Caco-2 (cell line): ENCODE results near the gene NR4A3. TPM values are rescaled to one million over a fixed set of nuclear protein-coding genes. Genes with fewer than 3 reads are reported as not detected.

Experiments
- BruUV-seq: library from RNA; stranded (reverse); fragments of 400-500 nt; replicated peaks from 2 replicates; lab custom pipeline; 2021; lab: Mats Ljungman, UMichigan
- CTCF ChIA-PET: fragments of 300-600 bp; sonication (Branson Sonifier 250); formaldehyde crosslinking; loops from one replicate; lab custom pipeline; 2022; ENCODE audit warnings: antibody characterized with exemption; lab: Charles Lee
- POLR2A ChIA-PET: fragments of 300-600 bp; sonication (Branson Sonifier 250); formaldehyde crosslinking; loops from one replicate; lab custom pipeline; 2022; ENCODE audit warnings: antibody characterized with exemption; lab: Charles Lee
- DNase-seq, 2 experiments: peaks; one replicate each; pipeline versions ENCODE4 v3.0.0 to v3.0.0-alpha.2; 2020 to 2022
- H3K27me3 ChIP-seq: replicated peaks from 2 replicates; pipeline ENCODE4 v1.6.0; 2011; ENCODE audit warnings: low read length; ENCODE audit not compliant: control insufficient read depth, insufficient read depth
- H3K36me3 ChIP-seq: 2 replicates; pipeline ENCODE4 v1.5.1; 2011; ENCODE audit warnings: low read length; ENCODE audit not compliant: control insufficient read depth, insufficient read depth
- H3K4me1 ChIP-seq: fragments of 250-450 bp; sonication (Bioruptor Pico); 2 replicates; pipeline ENCODE4 v1.5.1; 2020; ENCODE audit warnings: mild to moderate bottlenecking
- H3K4me3 ChIP-seq: 2 replicates; pipeline ENCODE4 v1.5.1; 2011; ENCODE audit warnings: low read depth, mild to moderate bottlenecking, control low read depth, low read length
- H3K9me3 ChIP-seq: fragments of 250-450 bp; sonication (Bioruptor Pico); 2 replicates; pipeline ENCODE4 v1.5.1; 2020; ENCODE audit warnings: mild to moderate bottlenecking, moderate library complexity
- H3K27ac Mint-ChIP-seq: one replicate; pipeline ENCODE4 v1.8.0; 2022; ENCODE audit warnings: mixed read lengths; ENCODE audit not compliant: unreplicated experiment
- H3K27me3 Mint-ChIP-seq: one replicate; pipeline ENCODE4 v1.8.0; 2022; ENCODE audit warnings: mixed read lengths; ENCODE audit not compliant: insufficient read depth, unreplicated experiment
- H3K36me3 Mint-ChIP-seq: one replicate; pipeline ENCODE4 v1.8.0; 2022; ENCODE audit warnings: mild to moderate bottlenecking, mixed read lengths; ENCODE audit not compliant: insufficient read depth, unreplicated experiment
- H3K4me1 Mint-ChIP-seq: one replicate; pipeline ENCODE4 v1.8.0; 2022; ENCODE audit warnings: low read depth, mixed read lengths; ENCODE audit not compliant: unreplicated experiment
- H3K4me3 Mint-ChIP-seq: one replicate; pipeline ENCODE4 v1.8.0; 2022; ENCODE audit warnings: mild to moderate bottlenecking, moderate library complexity, mixed read lengths; ENCODE audit not compliant: unreplicated experiment
- H3K9me3 Mint-ChIP-seq: one replicate; pipeline ENCODE4 v1.8.0; 2022; ENCODE audit warnings: mixed read lengths; ENCODE audit not compliant: unreplicated experiment
- intact Hi-C: fragments of 100-400 bp; cut with micrococcal nuclease; formaldehyde crosslinking; loops from one replicate; pipeline ENCODE4 v1.10.0; 2022; ENCODE audit not compliant: unreplicated experiment
- total RNA-seq: library from RNA; stranded (reverse); gene quantifications from 2 replicates; pipeline ENCODE4 v1.2.3, GENCODE V29; 2022
- TF ChIP-seq, protein P1 (sequence below), 2 experiments: fragments of 200-600 bp in 1 of 2; IDR thresholded peaks; 1 replicate in 1 of 2; 2 replicates in 1 of 2; pipeline versions ENCODE4 v1.5.1 to v1.8.0; 2011 to 2022; ENCODE audit warnings: antibody characterized with exemption in 1 of 2, control low read depth in 1 of 2, inconsistent platforms in 1 of 2, low read depth in 1 of 2, low read length in 1 of 2, mild to moderate bottlenecking in 1 of 2, moderate library complexity in 1 of 2; ENCODE audit not compliant: insufficient read depth in 1 of 2, severe bottlenecking in 1 of 2, unreplicated experiment in 1 of 2

The NR4A3 gene
- total RNA-seq, 1 experiment from 2014 or later: 0.39 TPM

DNA sequence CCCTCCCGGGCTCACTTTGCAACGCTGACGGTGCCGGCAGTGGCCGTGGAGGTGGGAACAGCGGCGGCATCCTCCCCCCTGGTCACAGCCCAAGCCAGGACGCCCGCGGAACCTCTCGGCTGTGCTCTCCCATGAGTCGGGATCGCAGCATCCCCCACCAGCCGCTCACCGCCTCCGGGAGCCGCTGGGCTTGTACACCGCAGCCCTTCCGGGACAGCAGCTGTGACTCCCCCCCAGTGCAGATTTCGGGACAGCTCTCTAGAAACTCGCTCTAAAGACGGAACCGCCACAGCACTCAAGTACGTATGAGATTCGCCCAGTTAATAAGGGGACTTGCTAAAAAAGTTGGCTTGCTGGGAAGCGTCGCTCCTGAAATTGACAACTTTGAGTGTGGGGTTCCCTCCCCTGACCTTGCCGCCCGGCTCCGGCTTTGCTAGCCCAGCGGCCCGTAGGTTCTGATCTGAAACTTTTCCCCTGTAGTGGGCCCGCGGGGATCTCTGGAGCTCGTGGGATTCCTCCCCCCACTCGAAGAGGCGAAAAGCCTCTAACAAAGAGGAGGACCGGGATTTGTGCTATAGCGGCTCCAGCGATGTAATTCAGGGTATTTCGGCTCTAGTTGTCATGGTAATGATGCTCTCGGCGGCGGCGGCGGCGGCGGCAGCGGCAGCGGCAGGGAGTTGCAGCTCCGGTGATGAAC lies 572 bp downstream of the NR4A3 start:
- CTCF ChIA-PET: no interaction called here
- BruUV-seq: TSS peak; percentile 59
- H3K9me3 Mint-ChIP-seq: no peaks in the 10 kb centered on the region
- Histone ChIP-seq H3K4me3 (peak overlapping the region; percentile 95), H3K36me3 (no peaks in the 10 kb centered on the region), H3K27me3 (peaks cover 8% of the 10 kb centered on the region), H3K9me3 (no peaks in the 10 kb centered on the region), H3K4me1 (peaks cover 4% of the 10 kb centered on the region)
- H3K4me1 Mint-ChIP-seq: peaks cover 7% of the 10 kb centered on the region
- intact Hi-C loops: loop anchor here (5.0 to 10.0 kb wide), 6 partner anchors 145 to 775 kb away; partner anchors contain the start of genes ALG2 and SEC61B
- H3K36me3 Mint-ChIP-seq: peaks cover 15% of the 10 kb centered on the region
- H3K27ac Mint-ChIP-seq: peak overlapping the region; percentile 88
- POLR2A ChIA-PET: interaction anchor here (0.6 kb wide), 1 partner anchor 22 kb away, joined by 3 read pairs; no protein-coding TSS in a partner anchor
- TF ChIP-seq, protein P1, sequence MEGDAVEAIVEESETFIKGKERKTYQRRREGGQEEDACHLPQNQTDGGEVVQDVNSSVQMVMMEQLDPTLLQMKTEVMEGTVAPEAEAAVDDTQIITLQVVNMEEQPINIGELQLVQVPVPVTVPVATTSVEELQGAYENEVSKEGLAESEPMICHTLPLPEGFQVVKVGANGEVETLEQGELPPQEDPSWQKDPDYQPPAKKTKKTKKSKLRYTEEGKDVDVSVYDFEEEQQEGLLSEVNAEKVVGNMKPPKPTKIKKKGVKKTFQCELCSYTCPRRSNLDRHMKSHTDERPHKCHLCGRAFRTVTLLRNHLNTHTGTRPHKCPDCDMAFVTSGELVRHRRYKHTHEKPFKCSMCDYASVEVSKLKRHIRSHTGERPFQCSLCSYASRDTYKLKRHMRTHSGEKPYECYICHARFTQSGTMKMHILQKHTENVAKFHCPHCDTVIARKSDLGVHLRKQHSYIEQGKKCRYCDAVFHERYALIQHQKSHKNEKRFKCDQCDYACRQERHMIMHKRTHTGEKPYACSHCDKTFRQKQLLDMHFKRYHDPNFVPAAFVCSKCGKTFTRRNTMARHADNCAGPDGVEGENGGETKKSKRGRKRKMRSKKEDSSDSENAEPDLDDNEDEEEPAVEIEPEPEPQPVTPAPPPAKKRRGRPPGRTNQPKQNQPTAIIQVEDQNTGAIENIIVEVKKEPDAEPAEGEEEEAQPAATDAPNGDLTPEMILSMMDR (IDR thresholded peaks at IDR 0.05; ENCODE audit: insufficient read depth in 1 of 2, low read depth in 1 of 2, low read length in 1 of 2, severe bottlenecking in 1 of 2, unreplicated experiment in 1 of 2): no peak
- DNase-seq: peak; percentile 39 to 41
- H3K27me3 Mint-ChIP-seq: peaks cover 3% of the 10 kb centered on the region
- H3K4me3 Mint-ChIP-seq: peak overlapping the region; percentile 72

GRCh38 chr9:99822806-99823591 lies 1.3 kb downstream of the NR4A3 start:
- DNase-seq: peak in 1 of 2 experiments; percentile 17
- intact Hi-C loops: loop anchor here (5.0 to 10.0 kb wide), 6 partner anchors 144 to 774 kb away; partner anchors contain the start of genes ALG2 and SEC61B
- H3K4me1 Mint-ChIP-seq: peaks cover 7% of the 10 kb centered on the region
- no TSS peak for BruUV-seq
- TF ChIP-seq, protein P1 (IDR thresholded peaks at IDR 0.05; ENCODE audit: insufficient read depth in 1 of 2, low read depth in 1 of 2, low read length in 1 of 2, severe bottlenecking in 1 of 2, unreplicated experiment in 1 of 2): no peak
- no peaks in the 10 kb centered on the region for H3K9me3 ChIP-seq
- H3K36me3 Mint-ChIP-seq: peaks cover 15% of the 10 kb centered on the region
- no peaks in the 10 kb centered on the region for H3K9me3 Mint-ChIP-seq
- H3K4me3 Mint-ChIP-seq: peak overlapping the region; percentile 72
- ChIA-PET POLR2A (no interaction called here), CTCF (no interaction called here)
- H3K4me3 ChIP-seq: peak overlapping the region; percentile 95
- H3K4me1 ChIP-seq: peaks cover 4% of the 10 kb centered on the region
- peaks cover 8% of the 10 kb centered on the region for H3K27me3 ChIP-seq
- H3K27me3 Mint-ChIP-seq: peaks cover 3% of the 10 kb centered on the region
- no peaks in the 10 kb centered on the region for H3K36me3 ChIP-seq
- H3K27ac Mint-ChIP-seq: peak overlapping the region; percentile 88
